ENCODE data around the gene MYEOV.

DNA sequence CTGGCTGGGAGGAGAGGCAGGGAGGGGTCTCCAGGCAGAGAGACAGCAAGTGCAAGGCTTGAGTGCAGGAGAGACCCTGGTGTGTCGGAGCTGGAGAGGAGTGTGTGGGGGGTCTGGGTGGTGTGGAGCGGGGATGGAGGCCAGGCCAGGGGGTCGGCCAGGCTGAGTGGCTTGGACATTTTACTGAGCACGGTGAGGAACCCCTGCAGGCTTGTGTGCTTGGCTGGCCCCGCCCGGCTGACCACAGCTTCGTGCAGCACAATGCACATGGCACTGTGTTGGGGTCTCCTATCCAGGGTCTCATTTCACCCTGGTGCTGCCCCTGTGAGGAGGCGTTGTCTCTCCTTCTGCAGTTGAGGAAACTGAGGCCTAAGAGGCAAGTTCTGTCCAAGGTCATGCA lies 5.6 kb downstream of the MYEOV start:
- TF ChIP-seq, protein P1, sequence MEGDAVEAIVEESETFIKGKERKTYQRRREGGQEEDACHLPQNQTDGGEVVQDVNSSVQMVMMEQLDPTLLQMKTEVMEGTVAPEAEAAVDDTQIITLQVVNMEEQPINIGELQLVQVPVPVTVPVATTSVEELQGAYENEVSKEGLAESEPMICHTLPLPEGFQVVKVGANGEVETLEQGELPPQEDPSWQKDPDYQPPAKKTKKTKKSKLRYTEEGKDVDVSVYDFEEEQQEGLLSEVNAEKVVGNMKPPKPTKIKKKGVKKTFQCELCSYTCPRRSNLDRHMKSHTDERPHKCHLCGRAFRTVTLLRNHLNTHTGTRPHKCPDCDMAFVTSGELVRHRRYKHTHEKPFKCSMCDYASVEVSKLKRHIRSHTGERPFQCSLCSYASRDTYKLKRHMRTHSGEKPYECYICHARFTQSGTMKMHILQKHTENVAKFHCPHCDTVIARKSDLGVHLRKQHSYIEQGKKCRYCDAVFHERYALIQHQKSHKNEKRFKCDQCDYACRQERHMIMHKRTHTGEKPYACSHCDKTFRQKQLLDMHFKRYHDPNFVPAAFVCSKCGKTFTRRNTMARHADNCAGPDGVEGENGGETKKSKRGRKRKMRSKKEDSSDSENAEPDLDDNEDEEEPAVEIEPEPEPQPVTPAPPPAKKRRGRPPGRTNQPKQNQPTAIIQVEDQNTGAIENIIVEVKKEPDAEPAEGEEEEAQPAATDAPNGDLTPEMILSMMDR (IDR thresholded peaks at IDR 0.05; ENCODE audit: low read depth, low read length, missing input control) = no peak
- TF ChIP-seq RAD21 (IDR thresholded peaks at IDR 0.05) (no peak), GABPA (IDR thresholded peaks at IDR 0.05 in 1 of 2, conservative IDR thresholded peaks at IDR 0.05 in 1 of 2) (no peak)
- TF ChIP-seq, protein P2, sequence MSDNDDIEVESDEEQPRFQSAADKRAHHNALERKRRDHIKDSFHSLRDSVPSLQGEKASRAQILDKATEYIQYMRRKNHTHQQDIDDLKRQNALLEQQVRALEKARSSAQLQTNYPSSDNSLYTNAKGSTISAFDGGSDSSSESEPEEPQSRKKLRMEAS (IDR thresholded peaks at IDR 0.05) = no peak
